Mucosa of stomach (tissue), 1 donor: ENCODE data around the gene ZNF516.

Experiments
- H3K27me3 ChIP-seq: one replicate; pipeline ENCODE4 v1.7.0; 2013; ENCODE audit warnings: mild to moderate bottlenecking, low read length; ENCODE audit not compliant: control insufficient read depth, insufficient read depth
- H3K36me3 ChIP-seq: one replicate; pipeline ENCODE4 v1.7.0; 2013; ENCODE audit warnings: low read length; ENCODE audit not compliant: control insufficient read depth, insufficient read depth
- H3K4me1 ChIP-seq: one replicate; pipeline ENCODE4 v1.7.0; 2013; ENCODE audit warnings: mild to moderate bottlenecking, low read length; ENCODE audit not compliant: control insufficient read depth, insufficient read depth
- H3K4me3 ChIP-seq: one replicate; pipeline ENCODE4 v1.7.0; 2013; ENCODE audit warnings: low read length
- H3K9ac ChIP-seq: one replicate; pipeline ENCODE4 v1.7.0; 2013; ENCODE audit warnings: mild to moderate bottlenecking, low read length, moderate library complexity
- H3K9me3 ChIP-seq: one replicate; pipeline ENCODE4 v1.7.0; 2013; ENCODE audit warnings: mild to moderate bottlenecking, low read length, moderate library complexity; ENCODE audit not compliant: control insufficient read depth
- donor health status: Pancreatic carcinoma.

The ZNF516 gene

DNA sequence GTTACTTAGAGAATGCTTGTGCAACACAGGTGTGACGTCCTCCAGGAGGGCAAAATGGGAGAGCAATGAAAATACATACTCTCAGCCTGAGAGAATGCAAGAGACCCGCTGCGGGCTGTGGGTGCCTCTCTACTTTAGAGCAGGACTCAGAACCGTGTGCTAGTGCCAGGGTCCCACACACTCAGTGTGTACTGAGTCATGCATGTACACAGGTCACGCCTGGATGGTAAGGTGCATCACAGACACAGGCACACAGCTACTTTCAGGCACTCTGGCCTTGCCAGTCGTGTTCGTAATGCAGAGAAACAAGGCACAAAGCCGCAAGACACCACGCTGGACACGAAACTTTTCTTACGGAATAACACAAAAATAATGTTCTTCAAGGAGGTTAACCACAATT is 125.3 kb downstream of the ZNF516 start:
- Histone ChIP-seq H3K27me3 (no peaks in the 10 kb centered on the region), H3K9ac (no peak overlapping the region), H3K36me3 (no peaks in the 10 kb centered on the region), H3K4me1 (no peaks in the 10 kb centered on the region), H3K4me3 (no peak overlapping the region), H3K9me3 (no peaks in the 10 kb centered on the region)

DNA sequence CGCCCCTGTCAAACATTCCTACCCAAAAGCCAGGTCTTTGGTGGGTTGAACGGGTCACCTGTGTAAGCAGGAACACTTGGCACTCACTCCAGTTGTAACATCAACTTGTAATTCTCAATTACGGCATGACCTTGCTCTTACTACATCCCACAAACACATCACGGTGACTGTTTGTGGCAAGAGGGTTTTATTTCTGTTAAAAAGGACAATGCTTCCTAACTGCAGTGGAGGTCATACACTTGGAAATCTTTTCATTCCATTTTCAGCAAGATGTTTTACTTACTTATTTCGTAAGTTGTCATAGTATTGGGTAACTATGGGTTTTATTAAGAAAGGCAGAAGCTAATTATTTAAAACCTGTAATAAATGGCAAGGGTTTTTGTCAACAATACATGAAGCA is 126.1 kb downstream of the ZNF516 start:
- Histone ChIP-seq H3K9me3 (no peaks in the 10 kb centered on the region), H3K36me3 (no peaks in the 10 kb centered on the region), H3K4me1 (no peaks in the 10 kb centered on the region), H3K4me3 (no peak overlapping the region), H3K27me3 (no peaks in the 10 kb centered on the region), H3K9ac (no peak overlapping the region)

DNA sequence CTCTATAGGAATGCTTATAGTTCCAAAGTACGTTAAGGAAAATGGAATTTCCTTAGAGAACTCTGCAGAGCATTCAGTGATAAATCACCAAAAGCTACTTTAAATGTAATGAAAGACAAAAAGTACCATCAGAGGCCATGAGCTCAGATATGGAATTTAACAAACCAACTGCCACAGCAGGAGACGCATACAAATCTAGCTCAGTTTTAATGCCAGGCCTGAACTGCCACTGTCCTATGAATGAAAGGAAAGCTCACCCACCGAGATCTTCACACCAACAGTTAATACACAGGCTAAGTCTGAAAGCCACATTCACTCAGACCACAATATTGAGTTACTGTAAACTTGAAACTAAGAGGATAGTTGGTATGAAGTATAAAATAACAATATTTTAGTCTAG is 126.8 kb downstream of the ZNF516 start:
- Histone ChIP-seq H3K9ac (no peak overlapping the region), H3K4me1 (no peaks in the 10 kb centered on the region), H3K4me3 (no peak overlapping the region), H3K9me3 (no peaks in the 10 kb centered on the region), H3K36me3 (no peaks in the 10 kb centered on the region), H3K27me3 (no peaks in the 10 kb centered on the region)

DNA sequence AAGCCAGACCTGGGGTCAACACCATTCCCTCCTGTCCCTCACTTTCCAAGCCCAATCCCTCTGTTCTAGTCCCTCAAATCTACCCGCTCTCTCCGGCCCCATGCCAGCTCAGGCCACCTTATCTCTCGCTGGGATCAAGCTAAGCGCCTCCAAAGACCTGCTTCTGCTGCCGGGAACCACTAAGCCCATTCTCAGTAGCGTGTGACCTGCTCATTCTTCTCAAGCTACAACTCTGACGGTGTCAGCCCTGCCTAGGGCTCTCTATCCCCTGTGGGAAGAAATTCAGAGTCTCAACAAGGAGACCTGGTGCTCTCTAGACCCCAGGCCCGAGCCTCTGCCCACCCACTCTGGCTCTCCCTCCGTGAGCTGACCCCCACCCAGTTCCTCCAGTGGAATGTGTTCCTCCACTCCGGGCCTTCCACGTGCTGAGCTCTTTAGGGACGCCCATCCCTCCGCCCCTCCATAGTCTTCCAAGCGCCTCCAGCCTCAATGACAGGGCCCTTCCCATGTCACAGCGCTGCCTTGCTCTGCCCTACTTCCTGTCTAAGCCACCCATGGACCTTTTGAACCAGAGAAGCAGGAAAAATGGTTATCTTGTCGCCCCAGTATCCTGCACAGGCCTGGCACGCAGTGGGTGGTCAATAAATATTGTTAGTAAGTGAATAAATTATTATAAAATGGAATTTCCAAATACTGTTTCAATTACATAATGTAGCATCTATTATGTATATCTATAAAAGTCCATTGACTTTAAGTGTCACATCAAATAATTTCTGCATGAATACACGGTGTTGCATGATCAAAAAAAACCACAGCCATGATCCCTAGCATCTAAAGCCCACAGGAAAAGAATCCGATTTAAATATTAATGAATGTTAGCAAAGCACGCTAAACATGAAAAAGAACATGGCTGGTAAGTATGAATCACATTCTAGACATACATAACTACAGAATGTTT is 127.6 kb downstream of the ZNF516 start:
- no peaks in the 10 kb centered on the region for H3K4me1 ChIP-seq
- no peaks in the 10 kb centered on the region for H3K9me3 ChIP-seq
- H3K9ac ChIP-seq: no peak overlapping the region
- no peaks in the 10 kb centered on the region for H3K27me3 ChIP-seq
- no peak overlapping the region for H3K4me3 ChIP-seq
- no peaks in the 10 kb centered on the region for H3K36me3 ChIP-seq

DNA sequence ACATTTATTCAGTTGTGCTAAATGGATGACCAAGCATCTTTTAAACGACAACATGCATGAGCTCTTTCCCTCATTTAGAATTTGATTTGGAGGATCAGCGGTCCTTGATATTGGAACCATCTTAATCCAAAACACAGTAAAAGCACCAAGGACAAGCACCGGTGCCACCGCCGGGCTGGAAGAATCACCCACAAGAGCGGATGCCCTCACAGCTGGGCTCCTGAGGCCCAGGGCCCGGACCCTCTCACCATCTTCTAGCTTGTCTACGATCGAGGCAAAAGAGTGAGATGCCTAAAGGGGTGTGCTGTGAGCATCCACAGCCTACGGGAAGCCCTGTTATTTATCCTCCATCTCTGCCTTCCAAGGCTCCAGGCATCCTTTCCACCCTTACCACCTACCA is 129.5 kb downstream of the ZNF516 start:
- Histone ChIP-seq H3K4me3 (no peak overlapping the region), H3K4me1 (no peaks in the 10 kb centered on the region), H3K9ac (no peak overlapping the region), H3K36me3 (no peaks in the 10 kb centered on the region), H3K9me3 (no peaks in the 10 kb centered on the region), H3K27me3 (no peaks in the 10 kb centered on the region)

DNA sequence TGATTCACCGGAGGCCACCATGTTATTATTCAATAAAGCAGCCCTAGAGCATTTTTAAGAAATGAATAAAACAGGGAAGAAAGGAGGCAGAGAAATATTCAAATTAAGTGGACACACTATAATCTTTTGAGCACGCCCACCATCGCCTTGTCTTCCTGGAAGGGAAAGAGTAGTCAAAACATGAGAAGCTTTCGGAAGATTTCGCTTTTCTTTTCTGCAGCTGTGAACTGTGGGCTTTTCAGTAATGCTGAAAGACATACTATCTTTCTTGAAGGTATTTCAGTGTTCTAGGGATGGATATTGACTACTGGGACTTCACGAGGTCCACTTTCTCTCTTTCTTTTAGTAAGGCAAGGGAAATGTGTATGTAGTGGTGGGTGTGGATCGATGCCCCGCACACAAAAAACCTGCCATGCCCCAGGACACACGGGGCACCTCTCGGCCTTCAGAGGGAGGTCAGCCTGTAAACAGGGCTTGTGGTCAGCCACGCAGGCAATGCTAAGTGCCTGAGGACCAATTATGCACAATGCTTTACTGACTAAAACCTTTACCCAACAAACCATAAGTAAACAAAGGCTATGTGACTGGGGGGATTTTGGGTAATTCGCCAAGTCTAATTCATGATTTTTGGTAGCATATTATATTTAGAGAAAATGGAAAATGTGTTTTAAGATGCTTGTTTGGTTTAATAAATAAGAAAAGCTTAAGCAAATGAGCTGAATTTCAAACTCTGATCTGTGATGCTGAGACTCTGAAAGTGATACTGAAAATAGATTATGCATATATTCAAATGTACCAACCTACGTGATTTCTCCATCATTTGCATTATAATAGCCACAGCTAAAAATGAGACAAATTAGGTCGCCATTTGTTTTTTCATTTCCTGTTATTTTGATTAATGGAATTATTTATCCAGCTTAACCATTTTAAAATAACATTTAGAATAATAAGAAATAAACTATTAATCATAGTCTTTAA is 130.5 kb downstream of the ZNF516 start:
- H3K4me1 ChIP-seq: no peaks in the 10 kb centered on the region
- no peaks in the 10 kb centered on the region for H3K36me3 ChIP-seq
- H3K4me3 ChIP-seq: no peak overlapping the region
- no peak overlapping the region for H3K9ac ChIP-seq
- no peaks in the 10 kb centered on the region for H3K9me3 ChIP-seq
- no peaks in the 10 kb centered on the region for H3K27me3 ChIP-seq

DNA sequence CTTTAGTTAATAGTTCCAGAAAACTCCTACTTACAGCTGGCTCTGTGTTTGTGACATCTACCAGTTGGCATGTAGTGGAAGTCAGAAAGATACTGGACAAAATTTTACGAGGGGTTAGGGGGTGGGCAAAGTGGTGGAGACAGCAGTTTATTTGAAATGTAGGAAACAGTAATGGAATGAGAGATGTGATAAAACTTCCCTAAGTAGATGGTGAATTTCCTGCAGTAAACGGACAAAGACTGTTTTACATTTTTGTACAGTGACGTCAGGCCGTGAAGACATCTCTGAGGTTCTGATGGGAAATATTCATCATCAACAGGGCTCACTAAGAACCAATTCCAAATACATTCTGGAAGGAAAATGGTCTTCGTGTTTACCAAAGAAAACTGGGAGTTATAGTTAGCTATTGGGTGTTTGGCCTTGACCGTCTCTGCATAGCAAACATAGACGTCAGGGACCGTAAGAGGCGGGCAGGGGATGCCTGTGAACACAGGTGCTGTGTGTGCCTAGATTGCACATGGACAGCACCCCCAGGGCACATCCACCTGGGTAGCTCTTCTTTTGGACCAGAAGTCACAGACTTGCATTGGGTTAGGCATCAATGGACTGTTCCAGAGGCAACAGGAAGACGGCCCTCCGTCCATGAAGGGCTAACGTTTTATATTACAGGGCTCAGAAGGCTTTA is 131.5 kb downstream of the ZNF516 start:
- Histone ChIP-seq H3K36me3 (no peaks in the 10 kb centered on the region), H3K9ac (no peak overlapping the region), H3K4me3 (no peak overlapping the region), H3K4me1 (no peaks in the 10 kb centered on the region), H3K27me3 (no peaks in the 10 kb centered on the region), H3K9me3 (no peaks in the 10 kb centered on the region)

DNA sequence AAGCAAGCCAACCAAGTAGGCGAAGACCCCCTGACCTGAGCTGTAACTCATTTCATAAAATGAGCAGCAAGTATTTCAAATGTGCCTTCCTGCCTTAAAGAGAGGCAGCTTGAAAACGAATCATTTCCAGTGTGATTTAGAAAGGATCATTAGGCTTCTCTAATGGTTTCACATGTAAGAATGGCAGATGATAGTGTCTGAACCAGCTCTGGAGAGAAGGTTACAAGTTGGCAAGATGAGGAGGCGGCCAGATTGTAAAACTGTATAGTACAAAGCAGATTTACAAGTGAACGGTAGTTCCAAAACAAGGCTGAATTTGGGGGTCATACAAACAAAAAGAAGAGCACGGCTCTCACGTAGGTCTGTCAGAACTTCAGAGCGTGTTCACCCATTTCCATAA is 132.4 kb downstream of the ZNF516 start:
- no peaks in the 10 kb centered on the region for H3K27me3 ChIP-seq
- no peaks in the 10 kb centered on the region for H3K36me3 ChIP-seq
- no peaks in the 10 kb centered on the region for H3K4me1 ChIP-seq
- H3K9ac ChIP-seq: no peak overlapping the region
- no peak overlapping the region for H3K4me3 ChIP-seq
- no peaks in the 10 kb centered on the region for H3K9me3 ChIP-seq

DNA sequence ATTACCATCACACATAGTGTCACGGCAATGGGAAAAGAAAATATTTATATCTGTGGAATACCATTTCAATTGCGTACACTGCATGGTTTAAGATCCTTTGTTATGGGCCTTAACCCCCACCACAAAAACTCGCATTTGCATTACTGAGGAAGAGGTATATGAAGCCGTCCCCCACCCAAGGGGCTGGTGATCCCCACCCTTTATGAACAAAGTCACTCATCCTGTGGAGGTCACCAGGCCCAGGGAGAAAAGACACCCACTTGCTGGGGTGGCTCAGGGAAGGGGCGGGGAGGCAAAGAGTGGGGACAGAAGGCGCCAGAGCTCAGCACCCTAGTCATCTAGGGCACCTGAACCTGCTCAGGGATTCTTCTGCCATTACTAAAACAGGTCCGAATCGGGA is 133.8 kb downstream of the ZNF516 start:
- no peaks in the 10 kb centered on the region for H3K36me3 ChIP-seq
- H3K4me1 ChIP-seq: no peaks in the 10 kb centered on the region
- H3K4me3 ChIP-seq: no peak overlapping the region

DNA sequence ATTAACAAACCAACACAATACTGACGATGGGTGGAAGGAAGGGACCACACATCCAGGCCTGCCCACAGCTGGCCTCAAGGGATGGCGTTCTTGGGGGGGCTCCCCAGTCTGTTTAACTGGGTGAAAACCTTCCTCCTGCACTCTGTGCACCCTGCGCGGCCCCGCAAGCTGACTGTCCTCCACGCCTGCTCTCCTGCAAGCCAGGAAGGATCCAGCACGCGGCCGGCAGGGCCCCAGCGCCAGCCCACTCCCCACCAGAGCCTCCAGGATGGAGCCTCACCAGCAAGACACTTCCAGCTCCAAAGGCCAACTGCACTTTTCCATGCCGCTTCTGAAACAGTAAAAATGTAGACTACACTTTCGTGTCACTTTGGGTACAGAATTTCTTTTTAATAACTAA is 135.1 kb downstream of the ZNF516 start:
- H3K27me3 ChIP-seq: no peaks in the 10 kb centered on the region
- no peaks in the 10 kb centered on the region for H3K4me1 ChIP-seq
- H3K36me3 ChIP-seq: no peaks in the 10 kb centered on the region
- H3K4me3 ChIP-seq: no peak overlapping the region
- H3K9ac ChIP-seq: no peak overlapping the region
- H3K9me3 ChIP-seq: no peaks in the 10 kb centered on the region

More for the DNA sequence above, 133.8 kb downstream of the ZNF516 start:
- no peaks in the 10 kb centered on the region for H3K27me3 ChIP-seq
- no peak overlapping the region for H3K9ac ChIP-seq
- no peaks in the 10 kb centered on the region for H3K9me3 ChIP-seq

DNA sequence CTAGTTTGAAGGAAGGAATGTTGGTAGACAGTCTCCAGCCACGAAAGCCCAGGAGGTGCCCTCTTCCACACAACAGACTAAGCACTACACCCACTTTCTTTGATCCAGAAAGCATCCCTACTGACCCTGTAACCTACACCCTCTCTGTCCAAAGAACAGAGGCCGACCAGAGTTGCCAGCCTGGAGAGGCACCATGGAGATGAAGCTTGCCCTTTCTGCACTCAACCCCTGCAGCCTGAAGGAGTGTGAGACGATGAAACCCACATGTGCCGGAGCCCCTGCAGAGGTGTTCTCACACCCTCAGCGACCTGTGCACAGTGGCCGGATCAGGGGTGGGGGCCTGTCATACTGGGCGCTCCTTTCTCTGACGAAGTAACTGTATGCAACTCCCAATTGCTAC is 136.3 kb downstream of the ZNF516 start:
- no peaks in the 10 kb centered on the region for H3K27me3 ChIP-seq
- H3K4me3 ChIP-seq: no peak overlapping the region
- no peaks in the 10 kb centered on the region for H3K36me3 ChIP-seq
- no peaks in the 10 kb centered on the region for H3K9me3 ChIP-seq
- no peaks in the 10 kb centered on the region for H3K4me1 ChIP-seq
- no peak overlapping the region for H3K9ac ChIP-seq
